Measurements from ENCODE around the gene SGSM2.

DNA sequence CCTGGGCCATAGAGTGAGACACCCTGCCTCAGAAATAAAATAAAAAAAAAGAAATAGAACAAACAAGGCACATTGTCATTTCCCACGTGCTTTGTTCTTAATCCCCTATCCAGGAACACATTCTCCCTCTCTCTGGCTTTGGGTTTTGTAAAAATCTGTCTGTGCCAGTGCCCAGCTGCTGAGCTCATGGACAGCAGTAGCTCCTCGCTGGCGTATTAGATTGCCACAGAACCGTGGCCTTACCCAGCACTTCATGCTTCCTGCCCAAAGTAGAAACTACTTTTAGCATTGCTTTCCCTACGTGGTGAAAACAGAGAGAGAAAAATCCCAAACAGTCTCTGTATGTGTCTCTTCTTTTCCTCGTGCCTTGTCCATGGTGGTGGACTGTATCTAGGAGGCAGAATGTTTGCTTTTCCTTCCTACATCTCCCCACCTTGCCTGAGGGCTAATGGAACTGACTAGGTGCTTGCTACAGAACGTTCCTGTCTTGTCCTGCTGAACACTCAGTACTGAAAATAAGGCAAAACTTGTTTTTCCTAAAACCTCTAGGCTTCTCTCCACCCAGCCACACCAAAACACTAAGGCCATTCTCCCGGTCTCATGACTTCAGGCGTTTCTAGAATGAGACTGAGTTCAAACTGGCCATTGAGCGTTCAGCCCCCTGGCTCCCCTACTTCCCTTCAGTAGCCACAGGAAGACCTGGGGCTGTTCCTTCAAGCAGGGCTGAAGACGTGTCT is 37.4 kb downstream of the SGSM2 start:
- no peak for TF ChIP-seq CTCF (IDR thresholded peaks at IDR 0.05)
- no peak for TF ChIP-seq POLR2A (IDR thresholded peaks at IDR 0.05)
- no peak for TF ChIP-seq EP300 (IDR thresholded peaks at IDR 0.05)
- TF ChIP-seq POLR2AphosphoS5 (IDR thresholded peaks at IDR 0.05) = no peak

Data from stomach (tissue), 4 donors.